Fibroblast of lung (primary cell): ENCODE results near the gene DDI2.

Source experiments
- CTCF ChIP-seq, 2 donors: IDR thresholded peaks in 1 of 2; conservative IDR thresholded peaks in 1 of 2; 1 replicate in 1 of 2; 2 replicates in 1 of 2; pipeline ENCODE4 v1.5.1; 2011 to 2012; ENCODE audit warnings: low read length in 2 of 2, control low read depth in 1 of 2, inconsistent platforms in 1 of 2, low read depth in 1 of 2, mild to moderate bottlenecking in 1 of 2
- EZH2 ChIP-seq: IDR thresholded peaks from 2 replicates; pipeline ENCODE4 v1.5.1; 2012; ENCODE audit warnings: low read length, control low read depth, mild to moderate bottlenecking; ENCODE audit errors: missing control alignments

GRCh38 chr1:15617173-15618076 is at the start of gene DDI2:
- TF ChIP-seq CTCF (conservative IDR thresholded peaks at IDR 0.05 in 1 of 2, IDR thresholded peaks at IDR 0.05 in 1 of 2; ENCODE audit: low read depth in 1 of 2, low read length in 2 of 2) (no peak), EZH2 (no peak)
